IPS DF 6.9 (cell line): ENCODE data around the gene CACNA1H.

ENCODE experiments used
- DNase-seq: peaks from one replicate; pipeline ENCODE4 v3.0.0-alpha.2; 2013; ENCODE audit warnings: low read depth, low spot score
- H3K27ac ChIP-seq: one replicate; pipeline ENCODE4 v1.5.1; 2013; ENCODE audit warnings: low read length, control low read depth
- H3K27me3 ChIP-seq: 2 replicates; pipeline ENCODE4 v1.6.1; 2013; ENCODE audit warnings: mild to moderate bottlenecking, low read length; ENCODE audit not compliant: control insufficient read depth, insufficient read depth
- H3K36me3 ChIP-seq: 2 replicates; pipeline ENCODE4 v1.6.1; 2013; ENCODE audit warnings: low read length; ENCODE audit not compliant: control insufficient read depth, insufficient read depth
- H3K4me1 ChIP-seq: 2 replicates; pipeline ENCODE4 v1.6.1; 2013; ENCODE audit warnings: low read length; ENCODE audit not compliant: control insufficient read depth, insufficient read depth
- H3K4me3 ChIP-seq: 2 replicates; pipeline ENCODE4 v1.5.1; 2013; ENCODE audit warnings: mild to moderate bottlenecking, low read length
- H3K9me3 ChIP-seq: 2 replicates; pipeline ENCODE4 v1.6.1; 2013; ENCODE audit warnings: low read length, inconsistent platforms; ENCODE audit not compliant: control insufficient read depth, insufficient read depth
- WGBS: extraction: QIAGEN DNeasy Blood & Tissue Kit; methylation state at CpG from one replicate; pipeline ENCODE4 v1.1.7; 2013; ENCODE audit warnings: mixed read lengths, missing lambda C conversion rate; ENCODE audit not compliant: insufficient read length, insufficient coverage; 5-methylcytosine and 5-hydroxymethylcytosine counted together

Gene CACNA1H

DNA sequence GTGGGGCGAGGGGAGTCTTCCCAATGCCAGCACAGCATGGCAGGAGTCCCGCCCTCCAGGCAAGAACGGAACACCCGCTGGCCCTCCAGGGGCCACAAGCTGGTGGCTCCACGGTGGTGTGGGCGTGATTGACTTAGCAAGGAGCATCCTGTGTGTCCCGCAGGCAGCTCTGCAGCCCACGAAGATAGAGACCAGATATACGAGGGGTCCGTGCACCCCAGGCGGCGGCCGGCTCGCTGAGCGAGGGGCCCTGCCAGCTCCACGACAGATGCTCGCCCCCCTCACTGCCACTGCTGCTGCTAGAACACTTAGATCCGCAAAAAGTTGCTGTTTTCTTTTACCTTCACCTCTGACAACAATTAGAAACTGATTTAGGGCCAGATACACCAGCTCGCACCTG, 10.0 kb upstream of the CACNA1H start:
- Histone ChIP-seq H3K4me3 (no peak overlapping the region), H3K36me3 (peaks cover 3% of the 10 kb centered on the region; the same call in 1 of the 2 replicates), H3K9me3 (no peaks in the 10 kb centered on the region), H3K27me3 (no peaks in the 10 kb centered on the region), H3K4me1 (no peaks in the 10 kb centered on the region; the same call in 1 of the 2 replicates), H3K27ac (no peak overlapping the region)
- WGBS, result no CpG with 5 or more reads among the region's 19 CpGs
- no peak for DNase-seq

DNA sequence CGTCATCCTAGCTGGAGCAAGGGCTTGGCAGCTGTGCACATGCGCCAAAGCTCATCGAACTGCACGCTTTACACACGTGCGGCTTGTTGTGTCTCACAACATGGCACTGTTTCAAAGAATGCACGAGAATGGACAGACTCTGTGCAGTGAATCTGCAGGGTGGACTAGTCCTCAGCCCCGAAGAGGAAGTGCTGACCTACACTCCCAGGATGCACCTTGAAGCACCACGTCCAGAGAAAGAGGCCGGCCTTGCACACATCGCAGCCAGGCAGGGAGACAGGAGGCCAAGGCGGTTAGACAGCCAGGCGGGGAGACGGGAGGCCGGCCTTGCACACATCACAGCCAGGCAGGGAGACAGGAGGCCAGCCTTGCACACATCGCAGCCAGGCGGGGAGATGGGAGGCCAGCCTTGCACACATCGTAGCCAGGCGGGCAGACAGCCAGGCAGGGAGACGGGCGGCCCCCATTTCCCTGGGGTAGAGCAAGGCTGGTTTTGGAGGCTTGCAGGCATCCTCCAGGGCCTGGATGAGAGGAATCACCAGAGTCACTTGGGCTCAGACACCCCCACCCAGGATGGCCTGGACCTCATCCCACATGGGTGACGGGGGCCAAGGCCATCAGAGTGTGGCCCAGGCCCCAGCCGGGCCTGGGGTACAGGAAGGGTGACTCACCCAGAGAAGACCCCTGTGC, 9.0 kb upstream of the CACNA1H start:
- Histone ChIP-seq H3K27ac (no peak overlapping the region), H3K4me3 (no peak overlapping the region), H3K36me3 (peaks cover 3% of the 10 kb centered on the region; the same call in 1 of the 2 replicates), H3K27me3 (no peaks in the 10 kb centered on the region), H3K9me3 (no peaks in the 10 kb centered on the region), H3K4me1 (no peaks in the 10 kb centered on the region; the same call in 1 of the 2 replicates)
- no peak for DNase-seq
- WGBS, result no CpG with 5 or more reads among the region's 23 CpGs

DNA sequence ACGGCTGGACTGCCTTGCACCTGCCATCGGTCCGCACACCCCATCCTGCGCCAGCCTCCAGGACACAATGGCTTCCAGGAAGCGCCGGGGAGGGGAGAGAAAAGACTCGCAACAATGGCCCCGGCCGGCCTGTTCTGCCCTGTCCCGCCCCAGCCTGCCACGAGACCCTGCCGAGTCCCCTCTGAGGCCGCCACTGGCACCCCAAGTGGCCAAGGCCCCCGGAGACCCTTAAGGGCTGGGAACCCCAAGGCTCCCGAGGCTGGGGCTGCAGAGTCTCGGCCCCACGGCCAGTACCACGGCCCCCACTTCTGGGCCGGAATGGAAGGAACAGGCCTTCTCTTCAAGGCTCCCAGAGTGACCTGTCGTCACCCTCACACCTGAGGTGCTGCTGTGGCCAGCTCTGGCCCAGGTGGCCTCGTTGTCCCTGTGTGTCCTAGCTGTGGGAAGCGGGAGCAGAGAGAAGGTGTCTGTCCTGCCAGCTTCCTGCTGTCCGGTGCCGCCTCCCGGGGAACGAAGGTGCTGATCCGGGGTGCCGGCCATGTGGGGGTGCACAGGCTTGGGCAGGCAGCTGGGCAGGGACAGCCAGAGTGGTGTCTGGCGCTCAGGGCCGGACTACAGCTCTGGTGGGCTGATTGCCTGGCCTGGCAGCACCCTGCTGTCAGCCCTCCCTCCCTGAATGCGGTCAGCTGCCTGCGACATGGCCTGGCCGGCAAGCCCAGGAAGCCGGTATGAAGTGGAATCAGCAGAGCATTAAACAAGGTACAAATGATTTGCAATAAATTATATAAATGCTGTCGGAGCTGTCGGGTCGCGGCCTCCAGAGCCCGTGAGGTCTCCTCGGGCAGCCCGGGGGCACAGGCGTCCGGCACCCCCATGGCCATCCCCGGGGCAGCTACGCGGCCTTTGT, 8.2 kb upstream of the CACNA1H start:
- DNase-seq, result no peak
- H3K27me3 ChIP-seq, result no peaks in the 10 kb centered on the region
- WGBS, result no CpG with 5 or more reads among the region's 46 CpGs
- H3K9me3 ChIP-seq, result no peaks in the 10 kb centered on the region
- no peak overlapping the region for H3K27ac ChIP-seq
- H3K36me3 ChIP-seq, result peaks cover 3% of the 10 kb centered on the region; the same call in 1 of the 2 replicates
- no peak overlapping the region for H3K4me3 ChIP-seq
- H3K4me1 ChIP-seq, result no peaks in the 10 kb centered on the region; the same call in 1 of the 2 replicates

DNA sequence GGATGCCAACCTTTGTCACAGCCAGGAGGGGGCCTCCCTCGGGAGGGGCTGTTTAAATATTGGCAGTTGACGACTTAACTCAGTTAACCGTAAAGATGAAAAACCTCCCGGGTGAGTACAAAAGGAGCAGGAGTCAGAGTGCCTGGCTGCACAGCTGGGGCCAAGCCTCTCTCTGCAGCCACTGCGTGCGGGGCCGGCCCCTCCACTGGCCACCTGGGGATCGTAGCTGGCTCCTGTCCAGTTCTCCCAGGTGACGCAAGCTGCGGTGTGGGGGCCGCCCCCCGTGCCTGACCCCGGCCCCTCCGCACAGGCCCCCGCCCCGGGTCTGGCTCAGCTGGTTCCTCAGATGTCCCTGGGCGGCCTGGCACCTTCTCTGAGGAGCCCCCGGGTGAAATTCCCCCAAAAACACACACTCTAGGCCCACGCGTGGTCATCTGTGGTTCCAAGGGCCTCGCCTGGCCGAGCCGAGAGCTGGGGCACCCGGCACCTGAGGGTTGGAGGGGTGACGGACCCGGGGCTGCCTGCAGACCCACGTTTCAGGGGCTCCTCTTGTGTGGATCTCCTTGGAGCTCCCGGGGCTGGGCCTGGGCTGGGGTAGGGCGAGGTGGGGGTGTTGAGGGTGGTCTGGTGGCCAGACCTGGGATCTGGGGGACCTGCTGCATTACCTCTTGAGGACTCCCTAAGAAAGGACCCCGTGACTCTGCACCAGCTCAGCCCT, 7.4 kb upstream of the CACNA1H start:
- H3K27me3 ChIP-seq, result no peaks in the 10 kb centered on the region
- no peak overlapping the region for H3K4me3 ChIP-seq
- no peaks in the 10 kb centered on the region for H3K9me3 ChIP-seq
- no peak overlapping the region for H3K27ac ChIP-seq
- DNase-seq, result no peak
- H3K4me1 ChIP-seq, result no peaks in the 10 kb centered on the region; the same call in 1 of the 2 replicates
- H3K36me3 ChIP-seq, result peaks cover 3% of the 10 kb centered on the region; the same call in 1 of the 2 replicates
- no CpG with 5 or more reads among the region's 30 CpGs for WGBS

DNA sequence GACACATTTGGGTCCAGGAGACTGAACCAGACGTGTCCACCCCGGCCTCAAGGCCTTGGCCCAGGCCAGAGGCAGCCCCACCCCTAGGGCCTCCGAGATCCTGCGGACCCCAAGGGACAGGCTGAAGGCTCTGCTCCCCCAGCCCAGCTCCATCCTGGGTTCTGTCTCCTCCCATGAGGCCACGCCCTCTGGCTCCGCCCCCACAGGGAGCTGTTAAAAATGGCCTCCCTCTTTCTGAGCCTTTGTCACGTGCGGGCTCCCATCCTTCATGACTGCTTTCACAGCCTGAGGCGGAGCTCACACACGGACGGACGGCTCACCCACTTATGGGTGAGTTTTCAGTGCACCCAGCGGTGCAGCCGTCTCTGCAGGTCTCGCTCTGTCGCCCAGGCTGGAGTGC, 6.5 kb upstream of the CACNA1H start:
- Histone ChIP-seq H3K36me3 (peaks cover 3% of the 10 kb centered on the region; the same call in 1 of the 2 replicates), H3K4me3 (no peak overlapping the region), H3K9me3 (no peaks in the 10 kb centered on the region), H3K4me1 (no peaks in the 10 kb centered on the region), H3K27me3 (no peaks in the 10 kb centered on the region), H3K27ac (no peak overlapping the region)
- DNase-seq, result no peak
- no CpG with 5 or more reads among the region's 16 CpGs for WGBS

DNA sequence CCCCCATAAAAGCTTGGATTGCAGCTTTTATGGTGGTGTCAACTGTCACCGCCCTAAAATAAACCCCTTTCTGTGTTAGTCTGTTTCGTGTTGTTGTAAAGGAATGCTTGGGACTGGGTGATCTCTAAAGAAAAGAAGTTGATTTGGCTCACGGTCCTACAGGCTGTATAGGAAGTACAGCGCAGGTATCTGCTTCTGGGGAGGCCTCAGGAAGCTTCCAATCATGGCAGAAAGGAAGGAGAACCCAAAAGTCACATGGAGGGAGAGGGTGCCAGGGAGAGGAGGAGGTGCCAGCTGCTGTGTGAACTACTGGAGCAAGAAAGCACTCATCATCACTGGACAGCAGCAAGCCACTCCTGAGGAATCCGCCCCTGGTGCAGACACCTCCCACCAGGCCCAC, 5.9 kb upstream of the CACNA1H start:
- Histone ChIP-seq H3K9me3 (no peaks in the 10 kb centered on the region), H3K36me3 (peaks cover 3% of the 10 kb centered on the region; the same call in 1 of the 2 replicates), H3K27me3 (no peaks in the 10 kb centered on the region), H3K4me1 (no peaks in the 10 kb centered on the region), H3K4me3 (no peak overlapping the region), H3K27ac (no peak overlapping the region)
- WGBS, result no CpG with 5 or more reads among the region's 5 CpGs
- DNase-seq, result no peak

DNA sequence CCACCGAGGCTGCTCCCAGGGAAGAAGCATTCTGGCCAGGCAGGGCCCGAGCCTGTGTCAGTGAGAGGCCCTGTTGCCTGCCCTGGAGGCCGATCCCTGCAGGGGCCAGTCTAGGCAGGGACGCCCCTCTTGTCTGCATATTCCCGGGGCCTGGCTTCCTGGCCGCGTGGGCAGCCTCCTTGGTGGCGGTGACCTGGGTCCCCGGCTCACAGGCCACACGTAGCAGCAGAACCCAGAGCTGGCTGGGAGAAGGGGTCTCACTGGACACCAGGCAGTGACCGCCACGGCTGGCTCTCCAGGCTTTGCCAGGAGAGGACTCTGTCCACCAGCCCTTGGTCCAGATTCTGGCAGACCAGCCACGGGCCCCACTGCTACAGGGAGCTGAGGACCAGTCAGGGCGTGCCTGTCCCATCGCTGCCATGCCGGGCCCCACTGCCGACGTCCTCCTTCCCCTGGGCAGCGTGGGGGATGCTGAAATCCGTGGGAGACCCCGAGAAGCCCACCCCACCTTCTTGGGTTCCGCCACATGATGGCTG, 3.7 kb upstream of the CACNA1H start:
- no peak for DNase-seq
- H3K9me3 ChIP-seq, result no peaks in the 10 kb centered on the region
- WGBS, result no CpG with 5 or more reads among the region's 22 CpGs
- H3K4me1 ChIP-seq, result no peaks in the 10 kb centered on the region
- H3K27me3 ChIP-seq, result no peaks in the 10 kb centered on the region
- H3K27ac ChIP-seq, result no peak overlapping the region
- H3K4me3 ChIP-seq, result no peak overlapping the region
- peaks cover 3% of the 10 kb centered on the region; the same call in 1 of the 2 replicates for H3K36me3 ChIP-seq

DNA sequence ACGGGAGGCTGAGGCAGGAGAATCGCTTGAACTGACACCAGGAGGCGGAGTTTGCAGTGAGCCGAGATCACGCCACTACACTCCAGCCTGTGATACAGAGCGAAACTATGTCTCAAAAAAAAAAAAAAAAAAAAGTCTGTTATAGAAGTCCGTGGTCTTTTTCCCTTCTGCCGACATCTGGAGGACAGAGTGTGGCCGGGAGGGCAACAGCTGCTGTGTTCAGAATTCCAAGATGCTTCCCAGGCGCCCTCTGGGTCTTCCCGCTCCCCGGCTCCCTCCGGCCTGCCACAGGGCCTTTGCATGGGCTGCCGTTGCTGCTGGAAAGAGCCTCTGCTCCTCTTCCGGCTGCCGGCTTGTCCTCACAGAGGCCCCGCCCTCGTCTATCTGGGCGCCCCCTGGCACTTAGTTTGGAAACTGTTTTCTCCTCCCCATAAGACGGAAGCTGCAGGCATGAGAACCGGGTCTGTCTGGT, 2.4 kb upstream of the CACNA1H start:
- H3K27me3 ChIP-seq, result no peaks in the 10 kb centered on the region
- H3K4me3 ChIP-seq, result no peak overlapping the region
- no peak for DNase-seq
- H3K4me1 ChIP-seq, result peaks cover 3% of the 10 kb centered on the region
- no peak overlapping the region for H3K27ac ChIP-seq
- H3K9me3 ChIP-seq, result no peaks in the 10 kb centered on the region
- no CpG with 5 or more reads among the region's 21 CpGs for WGBS
- no peaks in the 10 kb centered on the region for H3K36me3 ChIP-seq

DNA sequence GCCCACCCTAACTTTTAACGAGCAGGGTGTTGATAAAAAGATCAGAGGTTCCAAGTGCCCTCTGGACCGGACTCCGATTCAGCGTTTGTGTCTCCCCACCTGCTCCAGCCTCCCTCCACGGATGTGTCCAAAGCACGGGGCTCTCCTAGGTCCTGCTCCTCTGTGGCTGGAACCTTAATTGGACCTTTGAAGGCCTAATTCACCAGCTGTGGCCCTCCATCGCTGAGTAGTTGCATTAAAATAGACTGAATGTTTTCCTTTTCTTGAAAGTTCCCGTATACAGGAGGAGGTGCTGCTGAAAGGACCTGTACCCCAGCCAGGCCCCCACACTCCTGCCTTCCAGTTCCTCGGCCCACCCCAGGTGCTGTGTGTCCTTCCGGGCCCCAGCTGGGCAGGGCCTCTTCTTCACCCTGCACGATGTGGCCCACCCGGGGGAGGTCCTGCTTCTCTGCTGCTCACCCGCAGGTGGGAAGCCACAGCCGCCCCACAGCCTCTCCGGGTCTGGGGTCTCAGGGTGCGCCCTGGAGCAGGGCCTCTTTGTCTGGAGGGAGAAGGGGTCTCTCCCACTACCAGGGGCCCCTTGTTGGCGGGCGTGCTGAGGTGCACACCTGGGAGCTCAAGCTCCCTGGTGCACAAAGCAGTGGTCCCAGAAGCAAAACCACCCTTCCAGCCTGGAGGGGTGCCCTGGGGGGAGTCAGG, 1.3 kb upstream of the CACNA1H start:
- no peaks in the 10 kb centered on the region for H3K27me3 ChIP-seq
- no CpG with 5 or more reads among the region's 18 CpGs for WGBS
- DNase-seq, result no peak
- no peak overlapping the region for H3K27ac ChIP-seq
- H3K4me1 ChIP-seq, result peaks cover 3% of the 10 kb centered on the region
- peak overlapping the region; percentile 81; the same call in 1 of the 2 replicates for H3K4me3 ChIP-seq
- H3K9me3 ChIP-seq, result no peaks in the 10 kb centered on the region
- no peaks in the 10 kb centered on the region for H3K36me3 ChIP-seq
